DMS114 treated with DMSO at 0.1 percent for 48 hours (cell line): ENCODE data around the gene ASB1.

ENCODE experiments used
- DNase-seq: peaks from one replicate; lab custom pipeline; 2025; ENCODE audit not compliant: unreplicated experiment; lab: John Stamatoyannopoulos, UW

The ASB1 gene

GRCh38 chr2:238464389-238464788 is 37.7 kb downstream of the ASB1 start:
- no peak for DNase-seq

DNA sequence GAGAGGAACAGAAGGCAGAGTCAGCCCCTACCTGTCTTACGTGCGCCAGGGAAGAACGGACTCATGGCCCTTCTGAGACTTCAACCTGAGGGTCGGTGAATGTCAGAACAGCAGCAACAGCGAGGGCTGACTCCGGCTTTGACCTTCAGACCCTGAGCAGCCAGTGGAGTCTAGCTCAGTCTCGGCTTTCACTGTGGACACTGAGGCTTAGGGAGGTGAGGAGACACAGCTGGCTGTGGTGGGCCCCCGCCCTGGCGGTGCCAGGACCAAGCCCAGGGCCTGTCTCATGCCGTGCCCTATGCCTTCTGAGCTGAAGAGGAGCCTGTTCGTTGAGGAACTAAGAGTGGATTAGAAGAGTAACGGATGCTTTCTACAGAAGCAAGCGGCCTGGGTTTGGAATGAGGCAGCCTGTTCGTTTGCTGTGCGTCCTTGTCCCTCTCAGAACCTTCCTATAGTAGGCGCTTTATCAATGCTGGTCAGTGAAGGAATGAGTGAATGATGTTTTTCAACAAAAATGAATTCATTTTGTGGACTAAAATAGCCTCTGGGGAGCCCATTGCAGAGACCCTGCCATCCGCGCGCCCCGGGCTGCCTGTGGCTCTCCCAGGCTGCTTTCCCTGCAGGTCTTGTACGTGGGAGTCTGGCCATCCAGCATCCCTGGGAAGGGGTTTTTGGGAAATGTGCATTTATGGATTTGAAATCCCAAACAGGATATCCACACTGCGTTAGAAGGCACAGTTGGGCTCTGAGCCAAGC is 38.9 kb downstream of the ASB1 start:
- no peak for DNase-seq

GRCh38 chr2:238466243-238466756 is 39.6 kb downstream of the ASB1 start:
- no peak for DNase-seq

DNA sequence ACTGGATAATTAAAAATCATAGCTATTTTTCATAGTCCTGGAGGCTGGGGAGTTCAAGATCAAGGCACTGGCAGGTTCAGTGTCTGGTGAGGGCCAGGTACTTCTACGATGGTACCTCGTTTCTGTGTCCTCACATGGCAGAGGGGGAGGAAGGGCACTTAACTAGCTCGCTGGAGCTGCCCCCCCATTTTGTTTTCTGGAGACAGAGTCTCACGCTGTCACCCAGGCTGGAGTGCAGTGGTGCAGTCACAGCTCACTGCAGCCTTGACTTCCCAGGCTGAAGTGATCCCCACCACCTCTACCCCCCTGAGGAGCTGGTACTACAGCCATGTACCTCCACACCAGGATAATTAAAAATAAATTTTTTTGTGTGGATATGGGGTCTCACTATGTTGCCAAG is 40.3 kb downstream of the ASB1 start:
- no peak for DNase-seq

- no peak for DNase-seq
Measured at GRCh38 chr2:238467792-238468191, 41.1 kb downstream of the ASB1 start.

- no peak for DNase-seq
Measured at GRCh38 chr2:238469155-238469554, 42.4 kb downstream of the ASB1 start.

GRCh38 chr2:238473014-238473413 is 46.3 kb downstream of the ASB1 start:
- no peak for DNase-seq

DNA sequence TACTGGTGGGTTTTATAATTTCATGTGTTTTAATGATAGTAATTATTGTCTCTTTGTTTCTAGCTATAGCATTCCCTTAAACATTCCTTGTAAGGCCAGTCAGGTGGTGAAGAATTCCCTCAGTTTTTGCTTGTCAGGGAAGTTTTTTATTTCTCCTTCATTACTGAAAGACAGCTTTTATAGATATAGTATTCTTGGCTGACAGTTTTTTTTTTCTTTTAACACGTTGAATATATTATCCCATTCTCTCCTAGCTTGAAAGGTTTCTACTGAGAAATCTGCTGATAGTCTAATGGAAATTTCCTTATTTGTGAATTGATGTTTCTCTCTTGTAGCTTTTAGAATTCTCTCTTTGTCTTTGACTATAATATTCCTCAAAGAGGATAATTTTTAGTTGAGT is 46.8 kb downstream of the ASB1 start:
- DNase-seq: no peak

GRCh38 chr2:238475034-238475433 is 48.3 kb downstream of the ASB1 start:
- DNase-seq: no peak

GRCh38 chr2:238475566-238475965 is 48.8 kb downstream of the ASB1 start:
- no peak for DNase-seq

GRCh38 chr2:238476258-238476657 is 49.5 kb downstream of the ASB1 start:
- no peak for DNase-seq

DNA sequence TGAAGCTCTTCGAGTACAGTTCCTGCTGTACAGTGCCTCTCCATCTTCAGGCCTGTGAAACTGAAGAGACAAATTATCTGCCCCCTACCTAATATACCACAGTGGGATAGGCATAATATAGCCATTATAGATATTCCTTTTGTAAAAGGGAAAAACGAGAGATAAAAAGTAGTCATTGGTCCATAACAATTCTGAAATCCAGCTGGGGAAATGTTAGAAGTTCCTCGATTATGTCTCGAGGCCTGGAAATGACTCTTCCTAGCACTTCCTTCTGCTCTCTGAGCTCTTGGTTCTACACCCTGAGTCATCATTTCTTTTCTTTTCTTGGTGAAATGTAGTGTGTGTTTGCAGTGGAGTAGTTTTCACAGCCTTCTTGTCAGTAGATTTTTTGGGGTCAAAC is 51.5 kb downstream of the ASB1 start:
- DNase-seq: no peak

DNA sequence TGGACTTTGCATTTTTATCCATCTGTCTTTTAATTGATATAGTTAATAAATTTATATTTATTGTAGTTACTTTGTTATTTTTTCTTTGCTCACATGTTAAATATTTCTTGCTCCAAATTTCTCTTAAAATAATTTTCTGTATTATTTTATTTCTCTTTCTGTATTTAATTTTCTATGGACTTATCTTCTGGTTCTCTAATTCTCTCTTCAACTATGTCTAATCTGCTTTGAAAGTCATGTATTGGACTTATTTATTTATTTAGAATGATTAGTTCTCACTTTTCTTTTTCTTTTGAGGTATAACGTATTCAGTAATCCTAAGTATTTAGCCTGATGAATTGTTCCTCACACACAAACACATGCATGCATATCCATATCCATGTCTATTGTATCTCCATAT is 53.1 kb downstream of the ASB1 start:
- no peak for DNase-seq

DNA sequence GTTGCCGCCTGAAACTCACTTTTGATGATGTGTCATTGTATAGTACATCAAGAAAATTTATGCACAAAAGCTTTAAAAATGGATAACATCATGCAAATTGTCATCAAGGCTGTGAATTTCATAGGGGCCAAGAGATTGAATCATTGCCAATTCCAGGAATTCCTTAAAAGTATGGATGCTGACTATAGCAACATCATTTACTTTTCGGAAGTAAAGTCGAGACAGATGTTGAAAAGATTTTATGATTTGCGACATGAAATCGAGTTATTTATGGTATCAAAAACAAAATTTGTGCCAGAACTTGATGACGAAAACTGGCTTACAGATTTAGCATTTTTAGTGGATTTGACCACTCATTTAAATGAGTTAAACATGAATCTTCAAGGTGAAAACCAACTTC is 56.3 kb downstream of the ASB1 start:
- DNase-seq: no peak

DNA sequence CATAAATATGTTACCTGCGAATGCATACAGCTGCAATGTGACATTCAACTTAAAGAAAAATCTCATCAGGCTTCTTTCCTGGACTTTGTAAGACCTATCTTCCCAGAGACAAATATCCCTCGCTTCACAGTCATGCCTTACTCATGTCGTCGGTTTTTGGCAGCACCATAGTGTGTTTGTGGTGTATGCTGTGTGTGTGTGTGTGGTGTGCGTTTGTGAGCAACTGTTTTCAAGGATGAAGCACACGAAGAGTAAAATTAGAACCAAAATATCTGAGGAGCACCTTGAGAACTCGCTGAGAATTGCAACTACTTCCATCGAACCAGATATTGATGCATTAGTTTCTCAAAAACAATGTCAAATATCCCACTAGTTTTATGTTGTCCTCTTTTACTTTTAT is 56.9 kb downstream of the ASB1 start:
- no peak for DNase-seq

- DNase-seq: no peak
Measured at GRCh38 chr2:238484522-238485452, 58.1 kb downstream of the ASB1 start.

DNA sequence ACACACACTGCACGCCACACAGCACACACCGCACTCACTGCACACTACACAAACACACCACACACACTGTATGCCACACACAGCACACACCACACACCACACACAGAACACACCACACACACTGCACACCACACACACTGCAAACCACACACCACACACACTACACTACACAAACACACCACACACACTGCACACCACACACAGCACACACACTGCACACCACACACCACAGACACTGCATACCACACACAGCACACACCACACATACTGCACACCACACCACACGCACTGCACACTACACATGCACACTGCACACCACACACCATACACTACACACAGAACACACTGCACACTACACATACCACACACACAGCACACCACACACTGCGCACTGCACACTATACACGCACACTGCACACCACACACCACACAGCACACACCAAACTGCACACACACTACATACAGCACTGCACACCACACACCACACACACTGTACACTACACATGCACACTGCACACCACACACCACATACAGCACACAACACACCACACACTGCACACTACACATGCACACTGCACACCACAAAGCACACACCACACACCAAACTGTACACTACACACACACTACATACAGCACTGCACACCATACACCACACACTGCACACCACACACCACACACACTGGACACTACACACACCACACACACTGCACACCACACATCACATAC is 59.6 kb downstream of the ASB1 start:
- DNase-seq: no peak

GRCh38 chr2:238487134-238487533 is 60.4 kb downstream of the ASB1 start:
- no peak for DNase-seq

DNA sequence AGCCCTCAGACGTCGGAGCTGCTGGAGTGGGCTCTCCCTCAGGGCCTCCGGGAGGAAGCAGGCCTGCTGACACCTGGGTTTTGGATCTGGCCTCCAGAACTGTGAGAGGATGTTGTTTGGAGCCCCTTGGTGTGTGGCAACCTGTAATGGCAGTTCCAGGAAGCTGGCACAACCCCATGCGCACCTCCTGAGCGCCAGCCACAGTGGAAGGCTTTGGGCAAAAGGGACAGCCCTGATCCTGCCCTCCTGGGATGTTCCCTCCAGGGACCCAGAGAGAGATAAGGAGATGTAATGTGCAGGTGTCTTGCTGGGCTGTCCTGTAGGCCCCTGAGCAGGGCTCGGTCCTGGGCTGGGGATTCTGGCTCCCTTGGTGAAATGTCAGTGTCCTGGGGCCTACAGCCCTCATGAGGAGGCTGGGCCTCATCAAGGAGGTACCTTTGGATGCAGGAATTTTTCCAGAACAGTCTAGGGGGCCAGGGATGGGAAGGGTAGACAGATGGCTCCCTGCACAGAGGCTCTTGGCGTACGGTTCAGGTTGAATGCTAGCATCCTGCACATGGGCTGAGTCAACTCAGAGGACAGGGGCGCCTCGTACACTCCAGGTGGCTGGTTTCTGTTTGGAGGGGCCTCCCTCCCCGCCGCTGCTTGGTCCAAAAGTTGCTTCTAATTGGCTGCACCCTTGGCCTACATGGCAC is 61.1 kb downstream of the ASB1 start:
- DNase-seq: no peak

- DNase-seq: no peak
Measured at GRCh38 chr2:238488347-238488826, 61.7 kb downstream of the ASB1 start.

DNA sequence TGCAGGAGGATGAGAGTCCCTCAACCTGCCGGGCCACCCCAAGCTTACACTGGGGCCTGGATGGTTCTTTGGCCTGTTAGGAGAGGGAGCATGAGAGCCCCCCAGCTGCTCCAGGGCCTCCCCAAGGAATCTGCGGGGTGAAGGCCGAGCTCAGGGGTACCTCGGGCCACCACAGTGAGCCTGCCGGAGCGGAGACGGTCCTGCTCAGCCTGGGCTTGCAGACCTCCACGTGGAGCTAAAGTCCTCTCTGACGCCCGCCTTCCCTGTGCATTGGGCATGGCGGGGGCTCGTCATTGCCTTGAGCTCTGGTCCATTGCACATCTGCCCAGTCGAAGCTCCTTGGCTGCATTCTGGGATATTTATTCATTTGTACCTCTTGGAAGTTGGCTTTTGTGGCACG is 62.7 kb downstream of the ASB1 start:
- no peak for DNase-seq
